SK-N-SH (cell line): ENCODE measurements around the gene LHFPL6. TPM values are rescaled to one million over a fixed set of nuclear protein-coding genes. Genes with fewer than 3 reads are reported as not detected.

Experiments used
- CTCF ChIA-PET: fragments of 300-600, 350-600 bp; formaldehyde crosslinking; extraction: SDS; loops from one replicate; lab custom pipeline; 2021; lab: Yijun Ruan, JAX
- POLR2A ChIA-PET: fragments of 350-600 bp; sonication (Branson Sonifier 250); formaldehyde crosslinking; extraction: SDS; loops from one replicate; lab custom pipeline; 2020; ENCODE audit warnings: antibody characterized with exemption, inconsistent platforms; lab: Yijun Ruan, JAX
- DNase-seq: peaks from one replicate; pipeline ENCODE4 v3.0.0; 2012
- H2AFZ ChIP-seq: fragments of 200-600 bp; sonication (generic); 2 replicates; pipeline ENCODE4 v1.8.1; 2016; ENCODE audit warnings: antibody characterized with exemption, mild to moderate bottlenecking, low read depth
- H3F3A ChIP-seq: fragments of 200-600 bp; sonication (generic); replicated peaks from 2 replicates; pipeline ENCODE3; 2016; ENCODE audit warnings: antibody characterized with exemption, mild to moderate bottlenecking; ENCODE audit not compliant: insufficient read depth
- H3K27ac ChIP-seq, 2 experiments: fragments of 200-500 bp in 1 of 2; fragments of 200-600 bp in 1 of 2; sonication (Bioruptor generic) in 1 of 2; sonication (generic), shearing (Covaris generic) in 1 of 2; 2 replicates each; pipeline versions ENCODE4 v1.5.1 to v1.6.1; 2014 to 2016; ENCODE audit warnings: low read depth in 2 of 2, inconsistent platforms in 1 of 2, low read length in 1 of 2, mild to moderate bottlenecking in 1 of 2, mixed read lengths in 1 of 2
- H3K27me3 ChIP-seq: fragments of 200-600 bp; sonication (generic), shearing (Covaris generic); 2 replicates; pipeline ENCODE4 v1.6.1; 2016; ENCODE audit warnings: mixed run types; ENCODE audit not compliant: insufficient read depth
- H3K36me3 ChIP-seq, 2 experiments: fragments of 200-500 bp in 1 of 2; fragments of 200-600 bp in 1 of 2; sonication (Bioruptor generic) in 1 of 2; sonication (generic) in 1 of 2; replicated peaks in 1 of 2; 2 replicates each; pipeline versions ENCODE3 to v1.5.1; 2014 to 2016; ENCODE audit warnings: low read length in 1 of 2, mild to moderate bottlenecking in 1 of 2; ENCODE audit not compliant: insufficient read depth in 2 of 2, control insufficient read depth in 1 of 2
- H3K4me1 ChIP-seq, 2 experiments: fragments of 200-500 bp in 1 of 2; fragments of 200-600 bp in 1 of 2; sonication (Bioruptor generic) in 1 of 2; sonication (generic), shearing (Covaris generic) in 1 of 2; 2 replicates each; pipeline versions ENCODE4 v1.5.1 to v1.6.1; 2014 to 2016; ENCODE audit warnings: low read depth in 1 of 2, low read length in 1 of 2, mixed run types in 1 of 2; ENCODE audit not compliant: insufficient read depth in 2 of 2, control insufficient read depth in 1 of 2
- H3K4me2 ChIP-seq: fragments of 200-600 bp; sonication (generic), shearing (Covaris generic); 2 replicates; pipeline ENCODE4 v1.6.1; 2017; ENCODE audit warnings: mixed run types
- H3K4me3 ChIP-seq, 2 experiments: fragments of 200-500 bp in 1 of 2; fragments of 200-600 bp in 1 of 2; sonication (Bioruptor generic) in 1 of 2; sonication (generic), shearing (Covaris generic) in 1 of 2; 2 replicates each; pipeline versions ENCODE4 v1.5.1 to v1.8.1; 2014 to 2016; ENCODE audit warnings: low read depth in 2 of 2, inconsistent platforms in 1 of 2, low read length in 1 of 2, mild to moderate bottlenecking in 1 of 2, mixed read lengths in 1 of 2, moderate library complexity in 1 of 2
- H3K79me2 ChIP-seq: fragments of 200-600 bp; sonication (generic); 2 replicates; pipeline ENCODE4 v1.8.1; 2017; ENCODE audit warnings: mild to moderate bottlenecking; ENCODE audit not compliant: insufficient read depth
- H3K9ac ChIP-seq: fragments of 200-600 bp; sonication (generic); 2 replicates; pipeline ENCODE4 v1.6.1; 2017; ENCODE audit warnings: mixed run types
- H3K9me2 ChIP-seq: fragments of 200-600 bp; sonication (generic); 2 replicates; pipeline ENCODE4 v1.6.1; 2017; ENCODE audit warnings: mixed run types
- H3K9me3 ChIP-seq: fragments of 200-600 bp; sonication (generic); 2 replicates; pipeline ENCODE4 v1.6.1; 2017; ENCODE audit warnings: mixed run types, mild to moderate bottlenecking, moderate library complexity
- H4K20me1 ChIP-seq: fragments of 200-600 bp; sonication (generic); 2 replicates; pipeline ENCODE4 v1.6.1; 2017; ENCODE audit warnings: mild to moderate bottlenecking, mixed run types; ENCODE audit not compliant: insufficient read depth
- FOSL2 ChIP-seq: IDR thresholded peaks from 2 replicates; pipeline ENCODE4 v1.4.0; 2012; ENCODE audit warnings: low read depth, mild to moderate bottlenecking, moderate library complexity, borderline replicate concordance
- FOXJ3 ChIP-seq: sonication (generic); formaldehyde crosslinking; IDR thresholded peaks from 2 replicates; pipeline ENCODE4 v1.5.1; 2020; ENCODE audit warnings: mild to moderate bottlenecking, missing genetic modification reagents
- FOXM1 ChIP-seq: IDR thresholded peaks from 2 replicates; pipeline ENCODE4 v1.4.0; 2012; ENCODE audit warnings: low read depth, mild to moderate bottlenecking
- GABPA ChIP-seq: IDR thresholded peaks from 2 replicates; pipeline ENCODE4 v1.4.0; 2012; ENCODE audit warnings: low read depth, mild to moderate bottlenecking
- NFIC ChIP-seq: IDR thresholded peaks from 2 replicates; pipeline ENCODE4 v1.4.0; 2012; ENCODE audit warnings: borderline replicate concordance
- POLR2AphosphoS5 ChIP-seq: IDR thresholded peaks from 2 replicates; pipeline ENCODE4 v1.6.1; 2012; ENCODE audit warnings: low read depth, low read length
- RXRA ChIP-seq: IDR thresholded peaks from 2 replicates; pipeline ENCODE4 v1.4.0; 2012; ENCODE audit warnings: low read depth, mild to moderate bottlenecking, borderline replicate concordance
- SIN3A ChIP-seq: IDR thresholded peaks from 2 replicates; pipeline ENCODE4 v1.6.1; 2012; ENCODE audit warnings: low read depth, mild to moderate bottlenecking, low read length, moderate library complexity, borderline replicate concordance
- TEAD4 ChIP-seq: IDR thresholded peaks from 2 replicates; pipeline ENCODE4 v1.4.0; 2012; ENCODE audit warnings: mild to moderate bottlenecking, borderline replicate concordance; ENCODE audit not compliant: insufficient read depth
- WGBS: methylation state at CpG from one replicate; pipeline ENCODE4 v1.1.6; 2017; ENCODE audit warnings: low lambda C conversion rate; 5-methylcytosine and 5-hydroxymethylcytosine counted together
- polyA plus RNA-seq, 3 experiments: library from polyadenylated mRNA; depleted of rRNA; stranded (reverse); fragments of >200 nt; gene quantifications; 2 replicates each; pipeline ENCODE4 v1.2.3, GENCODE V29; 2012
- TF ChIP-seq, protein P1 (sequence below): IDR thresholded peaks from 2 replicates; pipeline ENCODE4 v1.6.1; 2012; ENCODE audit warnings: mild to moderate bottlenecking, low read depth, low read length, moderate library complexity
- TF ChIP-seq, protein P2 (sequence below): IDR thresholded peaks from 2 replicates; pipeline ENCODE4 v1.4.0; 2012; ENCODE audit warnings: low read depth
- TF ChIP-seq, protein P3 (sequence below): IDR thresholded peaks from 2 replicates; pipeline ENCODE4 v1.4.0; 2012; ENCODE audit warnings: low read depth, borderline replicate concordance
- TF ChIP-seq, protein P4 (sequence below): IDR thresholded peaks from 2 replicates; pipeline ENCODE4; 2012
- TF ChIP-seq, protein P5 (sequence below): fragments of 200-600 bp; sonication (generic); IDR thresholded peaks from 2 replicates; pipeline ENCODE4 v1.6.1; 2017; ENCODE audit warnings: antibody characterized with exemption, mild to moderate bottlenecking, moderate library complexity

LHFPL6 gene
- polyA plus RNA-seq, 1 of the 3 experiments (the other 2 are of a cell fraction) = 22.2 TPM

DNA sequence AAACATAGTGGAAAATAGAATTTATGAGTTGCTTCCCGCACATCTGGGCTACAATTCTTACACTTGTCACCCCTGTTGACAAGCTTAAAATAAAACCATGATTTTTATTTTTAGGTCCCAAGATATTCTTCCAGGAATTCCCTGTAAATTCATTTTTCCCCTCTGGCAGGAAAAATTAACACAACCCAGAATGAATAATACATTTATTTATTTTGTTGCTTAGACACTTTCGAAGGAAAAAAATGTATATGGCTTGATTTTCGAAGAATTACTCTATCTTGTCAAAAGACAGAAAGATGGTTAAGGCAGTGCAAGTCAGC, 74.4 kb downstream of the LHFPL6 start:
- no peak for DNase-seq
- Histone ChIP-seq H3K4me2 (peak overlapping the region; percentile 69), H3K36me3 (no peaks in the 10 kb centered on the region), H3K4me3 (no peak overlapping the region), H3K27me3 (no peaks in the 10 kb centered on the region), H3F3A (peaks cover 17% of the 10 kb centered on the region), H2AFZ (peak overlapping the region; percentile 67), H3K9me3 (no peaks in the 10 kb centered on the region), H4K20me1 (no peaks in the 10 kb centered on the region), H3K9me2 (no peaks in the 10 kb centered on the region), H3K4me1 (peaks cover 0 to 38% of the 10 kb centered on the region in 2 experiments; a peak in 1 of 4 replicates), H3K27ac (peak overlapping the region in 1 of 2 experiments; percentile 89; a peak in 3 of 4 replicates), H3K9ac (peak overlapping the region; percentile 45; the same call in 1 of the 2 replicates), H3K79me2 (no peaks in the 10 kb centered on the region)
- TF ChIP-seq RXRA = no peak
- TF ChIP-seq GABPA = no peak
- TF ChIP-seq POLR2AphosphoS5 = no peak
- TF ChIP-seq, protein P1, sequence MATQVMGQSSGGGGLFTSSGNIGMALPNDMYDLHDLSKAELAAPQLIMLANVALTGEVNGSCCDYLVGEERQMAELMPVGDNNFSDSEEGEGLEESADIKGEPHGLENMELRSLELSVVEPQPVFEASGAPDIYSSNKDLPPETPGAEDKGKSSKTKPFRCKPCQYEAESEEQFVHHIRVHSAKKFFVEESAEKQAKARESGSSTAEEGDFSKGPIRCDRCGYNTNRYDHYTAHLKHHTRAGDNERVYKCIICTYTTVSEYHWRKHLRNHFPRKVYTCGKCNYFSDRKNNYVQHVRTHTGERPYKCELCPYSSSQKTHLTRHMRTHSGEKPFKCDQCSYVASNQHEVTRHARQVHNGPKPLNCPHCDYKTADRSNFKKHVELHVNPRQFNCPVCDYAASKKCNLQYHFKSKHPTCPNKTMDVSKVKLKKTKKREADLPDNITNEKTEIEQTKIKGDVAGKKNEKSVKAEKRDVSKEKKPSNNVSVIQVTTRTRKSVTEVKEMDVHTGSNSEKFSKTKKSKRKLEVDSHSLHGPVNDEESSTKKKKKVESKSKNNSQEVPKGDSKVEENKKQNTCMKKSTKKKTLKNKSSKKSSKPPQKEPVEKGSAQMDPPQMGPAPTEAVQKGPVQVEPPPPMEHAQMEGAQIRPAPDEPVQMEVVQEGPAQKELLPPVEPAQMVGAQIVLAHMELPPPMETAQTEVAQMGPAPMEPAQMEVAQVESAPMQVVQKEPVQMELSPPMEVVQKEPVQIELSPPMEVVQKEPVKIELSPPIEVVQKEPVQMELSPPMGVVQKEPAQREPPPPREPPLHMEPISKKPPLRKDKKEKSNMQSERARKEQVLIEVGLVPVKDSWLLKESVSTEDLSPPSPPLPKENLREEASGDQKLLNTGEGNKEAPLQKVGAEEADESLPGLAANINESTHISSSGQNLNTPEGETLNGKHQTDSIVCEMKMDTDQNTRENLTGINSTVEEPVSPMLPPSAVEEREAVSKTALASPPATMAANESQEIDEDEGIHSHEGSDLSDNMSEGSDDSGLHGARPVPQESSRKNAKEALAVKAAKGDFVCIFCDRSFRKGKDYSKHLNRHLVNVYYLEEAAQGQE = no peak
- no peak for TF ChIP-seq FOXM1
- TF ChIP-seq NFIC = no peak
- no peak for TF ChIP-seq SIN3A
- TF ChIP-seq, protein P2, sequence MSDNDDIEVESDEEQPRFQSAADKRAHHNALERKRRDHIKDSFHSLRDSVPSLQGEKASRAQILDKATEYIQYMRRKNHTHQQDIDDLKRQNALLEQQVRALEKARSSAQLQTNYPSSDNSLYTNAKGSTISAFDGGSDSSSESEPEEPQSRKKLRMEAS = no peak
- TF ChIP-seq, protein P3, sequence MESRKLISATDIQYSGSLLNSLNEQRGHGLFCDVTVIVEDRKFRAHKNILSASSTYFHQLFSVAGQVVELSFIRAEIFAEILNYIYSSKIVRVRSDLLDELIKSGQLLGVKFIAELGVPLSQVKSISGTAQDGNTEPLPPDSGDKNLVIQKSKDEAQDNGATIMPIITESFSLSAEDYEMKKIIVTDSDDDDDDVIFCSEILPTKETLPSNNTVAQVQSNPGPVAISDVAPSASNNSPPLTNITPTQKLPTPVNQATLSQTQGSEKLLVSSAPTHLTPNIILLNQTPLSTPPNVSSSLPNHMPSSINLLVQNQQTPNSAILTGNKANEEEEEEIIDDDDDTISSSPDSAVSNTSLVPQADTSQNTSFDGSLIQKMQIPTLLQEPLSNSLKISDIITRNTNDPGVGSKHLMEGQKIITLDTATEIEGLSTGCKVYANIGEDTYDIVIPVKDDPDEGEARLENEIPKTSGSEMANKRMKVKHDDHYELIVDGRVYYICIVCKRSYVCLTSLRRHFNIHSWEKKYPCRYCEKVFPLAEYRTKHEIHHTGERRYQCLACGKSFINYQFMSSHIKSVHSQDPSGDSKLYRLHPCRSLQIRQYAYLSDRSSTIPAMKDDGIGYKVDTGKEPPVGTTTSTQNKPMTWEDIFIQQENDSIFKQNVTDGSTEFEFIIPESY = no peak
- ChIA-PET POLR2A (no interaction called here), CTCF (interaction anchor here (1.1 kb wide), 2 partner anchors 9 to 83 kb away, joined by 3 to 4 read pairs; no protein-coding TSS in a partner anchor)
- 88% methylated on average over 3 of the region's 3 CpGs for WGBS

DNA sequence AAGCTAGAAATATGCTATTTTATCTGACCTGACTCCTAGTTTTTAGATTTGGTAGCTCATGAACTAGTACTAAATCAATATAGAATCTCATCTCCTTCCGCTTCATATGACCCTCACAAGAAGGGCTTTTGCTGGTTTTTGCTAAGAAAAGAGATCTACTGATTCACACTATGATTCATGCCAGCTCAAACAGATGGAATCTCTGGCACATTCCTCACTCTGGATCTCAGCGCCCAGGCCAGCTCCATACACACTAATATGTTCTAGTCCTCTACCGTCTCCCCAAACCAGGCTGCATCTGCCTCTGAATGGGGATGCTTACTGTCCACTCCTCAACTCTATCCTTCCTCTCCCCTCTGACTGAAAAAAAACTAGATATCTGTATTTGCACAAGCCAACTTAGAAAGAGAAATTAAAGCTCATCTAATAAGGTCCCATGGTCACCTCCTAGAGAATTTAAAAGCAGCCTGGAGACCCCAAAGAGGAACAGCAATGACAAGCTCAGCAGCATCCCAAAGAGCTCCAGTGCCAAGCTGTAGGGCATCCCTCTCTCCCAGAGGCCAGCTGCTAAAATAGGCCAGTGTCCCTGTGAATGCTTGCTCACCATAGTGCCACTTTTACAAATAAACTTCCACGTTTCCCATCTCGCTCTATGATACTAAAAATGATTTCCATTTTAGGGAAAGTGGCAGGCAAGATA, 74.9 kb downstream of the LHFPL6 start:
- Histone ChIP-seq H3K27me3 (no peaks in the 10 kb centered on the region), H3K9ac (peak overlapping the region; percentile 45; the same call in 1 of the 2 replicates), H3K9me2 (no peaks in the 10 kb centered on the region), H3K4me2 (peak overlapping the region; percentile 69), H3K36me3 (no peaks in the 10 kb centered on the region), H4K20me1 (no peaks in the 10 kb centered on the region), H3K4me3 (no peak overlapping the region), H3K27ac (peak overlapping the region; percentile 58 to 89; a peak in 3 of 4 replicates), H3K4me1 (peaks cover 0 to 38% of the 10 kb centered on the region in 2 experiments; a peak in 1 of 4 replicates), H2AFZ (peak overlapping the region; percentile 67), H3K79me2 (no peaks in the 10 kb centered on the region), H3K9me3 (no peaks in the 10 kb centered on the region), H3F3A (peaks cover 17% of the 10 kb centered on the region)
- ChIA-PET CTCF (interaction anchor here (0.6 to 1.4 kb wide), 4 partner anchors 10 to 255 kb away, joined by 3 to 4 read pairs (median 4); no protein-coding TSS in a partner anchor), POLR2A (no interaction called here)
- DNase-seq = peak; percentile 10
- 43% methylated on average over 5 of the region's 5 CpGs for WGBS
- TF ChIP-seq, protein P2 = peak; percentile 43; the same call in 1 of the 2 replicates
- TF ChIP-seq FOXJ3 (no peak), TEAD4 (peak; percentile 80), FOSL2 (peak; percentile 99)
- TF ChIP-seq, protein P4, sequence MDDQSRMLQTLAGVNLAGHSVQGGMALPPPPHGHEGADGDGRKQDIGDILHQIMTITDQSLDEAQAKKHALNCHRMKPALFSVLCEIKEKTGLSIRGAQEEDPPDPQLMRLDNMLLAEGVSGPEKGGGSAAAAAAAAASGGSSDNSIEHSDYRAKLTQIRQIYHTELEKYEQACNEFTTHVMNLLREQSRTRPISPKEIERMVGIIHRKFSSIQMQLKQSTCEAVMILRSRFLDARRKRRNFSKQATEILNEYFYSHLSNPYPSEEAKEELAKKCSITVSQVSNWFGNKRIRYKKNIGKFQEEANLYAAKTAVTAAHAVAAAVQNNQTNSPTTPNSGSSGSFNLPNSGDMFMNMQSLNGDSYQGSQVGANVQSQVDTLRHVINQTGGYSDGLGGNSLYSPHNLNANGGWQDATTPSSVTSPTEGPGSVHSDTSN = peak; percentile 71
- TF ChIP-seq, protein P5, sequence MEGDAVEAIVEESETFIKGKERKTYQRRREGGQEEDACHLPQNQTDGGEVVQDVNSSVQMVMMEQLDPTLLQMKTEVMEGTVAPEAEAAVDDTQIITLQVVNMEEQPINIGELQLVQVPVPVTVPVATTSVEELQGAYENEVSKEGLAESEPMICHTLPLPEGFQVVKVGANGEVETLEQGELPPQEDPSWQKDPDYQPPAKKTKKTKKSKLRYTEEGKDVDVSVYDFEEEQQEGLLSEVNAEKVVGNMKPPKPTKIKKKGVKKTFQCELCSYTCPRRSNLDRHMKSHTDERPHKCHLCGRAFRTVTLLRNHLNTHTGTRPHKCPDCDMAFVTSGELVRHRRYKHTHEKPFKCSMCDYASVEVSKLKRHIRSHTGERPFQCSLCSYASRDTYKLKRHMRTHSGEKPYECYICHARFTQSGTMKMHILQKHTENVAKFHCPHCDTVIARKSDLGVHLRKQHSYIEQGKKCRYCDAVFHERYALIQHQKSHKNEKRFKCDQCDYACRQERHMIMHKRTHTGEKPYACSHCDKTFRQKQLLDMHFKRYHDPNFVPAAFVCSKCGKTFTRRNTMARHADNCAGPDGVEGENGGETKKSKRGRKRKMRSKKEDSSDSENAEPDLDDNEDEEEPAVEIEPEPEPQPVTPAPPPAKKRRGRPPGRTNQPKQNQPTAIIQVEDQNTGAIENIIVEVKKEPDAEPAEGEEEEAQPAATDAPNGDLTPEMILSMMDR = no peak
